Thoracic aorta endothelial cell (primary cell): Measurements from ENCODE around the gene OR9G1. TPM values are rescaled to one million over a fixed set of nuclear protein-coding genes. Genes with fewer than 3 reads are reported as not detected.

Experiments
- small RNA-seq: library from RNA; depleted of rRNA; stranded (forward); fragments of <200 nt; gene quantifications from one replicate; pipeline ENCODE3, GENCODE V24; 2012
- total RNA-seq: library from RNA; depleted of rRNA; stranded (reverse); fragments of >200 nt; gene quantifications from 2 replicates; pipeline ENCODE4 v1.2.3, GENCODE V29; 2012

Gene OR9G1
- under 0.01 TPM in 1 of 2 replicates, not detected in the other for total RNA-seq

GRCh38 chr11:56698795-56699194 lies at the start of gene OR9G1:
OR9G1 (plus strand) TSS chr11:56699095; CDS start chr11:56700388, 1,293 bp downstream.

GRCh38 chr11:56663386-56663785 lies 35.5 kb upstream of the OR9G1 start, which contains the start of gene OR5AR1:
OR5AR1 (plus strand) TSS chr11:56663686; CDS start chr11:56663686, 0 bp downstream.

GRCh38 chr11:56748597-56748996 lies 49.7 kb downstream of the OR9G1 start, which contains the start of gene OR9G4:
OR9G4 (minus strand) TSS chr11:56748697; CDS start chr11:56743766, 4,931 bp downstream.

Small RNA genes within 50 kb of the gene (small RNA-seq; reads per million reads assigned to genes)
- gene AP001803.1 (not detected), gene AP004245.1 (not detected), gene MIR6128 (not detected)

Other genes with a start within 250 kb of the OR9G1 start
- gene OR5M3, start 225.7 kb upstream of the OR9G1 start, total RNA-seq = not detected in 2 replicates
- gene OR5M8, start 207.7 kb upstream of the OR9G1 start, total RNA-seq = not detected in 2 replicates
- not detected in 2 replicates for gene OR5M11, start 155.8 kb upstream of the OR9G1 start, total RNA-seq
- not detected in 2 replicates for gene OR5M10, start 121.4 kb upstream of the OR9G1 start, total RNA-seq
- not detected in 2 replicates for gene OR5M1, start 84.2 kb upstream of the OR9G1 start, total RNA-seq
- not detected in 2 replicates for gene OR5AP2, start 56.7 kb upstream of the OR9G1 start, total RNA-seq
- gene OR5AR1, start 35.4 kb upstream of the OR9G1 start, total RNA-seq = not detected in 2 replicates
- not detected in 2 replicates for gene OR9G4, start 49.6 kb downstream of the OR9G1 start, total RNA-seq